ENCODE measurements around the gene RBM33. TPM values are rescaled to one million over a fixed set of nuclear protein-coding genes. Genes with fewer than 3 reads are reported as not detected.

Gene RBM33
- total and polyA plus RNA-seq, 2 of the 13 experiments (the other 11 are each of a cell fraction or from before 2014, with no cell fraction given), result 12.4 to 28.9 TPM

GRCh38 chr7:155813546-155814315 is 169.3 kb downstream of the RBM33 start:
- Histone ChIP-seq H3K79me2 (ENCODE audit: insufficient read depth, low read length) (no peaks in the 10 kb centered on the region), H3K4me2 (ENCODE audit: low read depth, low read length) (peak overlapping the region; percentile 15; the same call in 1 of the 2 replicates), H3K9ac (ENCODE audit: insufficient read depth, low read depth, low read length) (no peak overlapping the region), H3K9me3 (ENCODE audit: low read length) (no peaks in the 10 kb centered on the region), H4K20me1 (ENCODE audit: insufficient read depth, low read length) (peaks cover 5% of the 10 kb centered on the region; the same call in 1 of the 2 replicates), H2AFZ (ENCODE audit: low read length) (no peak overlapping the region), H3K4me1 (ENCODE audit: insufficient read depth, low read length) (peaks cover 44% of the 10 kb centered on the region), H3K27me3 (ENCODE audit: control insufficient read depth in 1 of 2, insufficient read depth in 2 of 2, low read length in 2 of 2) (peaks cover 7 to 69% of the 10 kb centered on the region in 2 experiments; a peak in 4 of 5 replicates), H3K4me3 (replicated peaks in 1 of 3; ENCODE audit: insufficient read depth in 1 of 3, low read depth in 2 of 3, low read length in 3 of 3) (no peak overlapping the region), H3K36me3 (replicated peaks in 1 of 2; ENCODE audit: control insufficient read depth in 1 of 2, insufficient read depth in 2 of 2, low read length in 2 of 2) (no peaks in the 10 kb centered on the region), H3K27ac (ENCODE audit: extremely low read length, insufficient read depth, low read length) (no peak overlapping the region)
- CTCF ChIA-PET (ENCODE audit: low intra/inter-chr PET ratio, low total read pairs), result no interaction called here
- FAIRE-seq (no peak), ATAC-seq (no peak), DNase-seq (ENCODE audit: low spot score) (no peak)
- intact Hi-C loops (cut with micrococcal nuclease; ENCODE audit: unreplicated experiment), result loop anchor here (2.0 to 5.0 kb wide), 3 partner anchors 343 to 1004 kb away; no protein-coding TSS in a partner anchor
- no peak for TF ChIP-seq HNRNPL (IDR thresholded peaks at IDR 0.05; ENCODE audit: low read depth, low read length)
- no peak for TF ChIP-seq AKAP8 (CRISPR knock-in tag; IDR thresholded peaks at IDR 0.05)
- TF ChIP-seq HOMEZ (CRISPR knock-in tag; IDR thresholded peaks at IDR 0.05; ENCODE audit: low read depth), result no peak
- 0 out of 2 replicates have a peak, but pooled peaks have one; percentile 3 for TF ChIP-seq FOXJ3 (CRISPR knock-in tag; IDR thresholded peaks at IDR 0.05; ENCODE audit: borderline replicate concordance)
- no peak for TF ChIP-seq ZNF784 (CRISPR knock-in tag; IDR thresholded peaks at IDR 0.05; ENCODE audit: borderline replicate concordance)
- WGBS (ENCODE audit: low lambda C conversion rate), result 34% methylated on average over 7 of the region's 19 CpGs
- no TSS peak for BruUV-seq (replicated peaks)
- POLR2A ChIA-PET, result interaction anchor here (0.9 to 2.4 kb wide), 2 partner anchors 148 to 801 kb away, joined by 3 to 14 read pairs; no protein-coding TSS in a partner anchor
- in situ Hi-C loops (cut with HindIII; ENCODE audit: extremely low pct_ligation_motif_present, low pct_unique_long_range_greater_than_20kb), result loop anchor here (5.0 to 25.0 kb wide), 3 partner anchors 151 to 824 kb away; partner anchors contain the start of gene RNF32
